GM19438 (cell line): ENCODE data around the gene INO80B.
A peak's percentile ranks its signal among the peaks of the same experiment; 100 is the strongest.
"Not testable (repeated sequence)": the region's sequence is repeated elsewhere in the genome, so short reads cannot be mapped to it uniquely, and the experiment has no call there.

Experiments
- ATAC-seq: cut with Tn5 transposase; IDR thresholded peaks from one replicate; pipeline ENCODE4 v1.9.1; 2021; ENCODE audit warnings: low read depth; ENCODE audit not compliant: unreplicated experiment

The INO80B gene

GRCh38 chr2:74472945-74473258 is 18.0 kb downstream of the INO80B start:
- no peak for ATAC-seq

- ATAC-seq: no peak
Measured at GRCh38 chr2:74474481-74474880, 19.6 kb downstream of the INO80B start.

DNA sequence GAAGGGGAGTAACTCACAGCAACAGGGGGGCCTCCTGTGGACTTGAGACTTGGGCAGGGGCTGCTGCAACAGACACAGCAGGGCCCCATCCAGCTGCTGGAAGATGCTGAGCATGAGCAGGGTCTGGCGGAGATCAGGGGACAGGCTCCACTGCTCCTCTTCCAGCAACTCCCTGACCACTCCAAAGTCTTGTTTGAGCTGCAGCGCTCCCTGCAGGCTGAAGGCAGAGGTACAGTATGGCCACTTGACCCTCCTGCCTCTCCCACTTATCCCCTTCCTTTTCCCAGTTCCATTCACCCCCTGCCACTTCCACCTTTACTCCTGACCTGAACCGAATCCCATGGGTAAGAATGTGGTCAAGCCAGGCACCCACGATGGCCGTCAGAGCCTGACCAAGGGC is 20.0 kb downstream of the INO80B start:
- ATAC-seq: no peak

DNA sequence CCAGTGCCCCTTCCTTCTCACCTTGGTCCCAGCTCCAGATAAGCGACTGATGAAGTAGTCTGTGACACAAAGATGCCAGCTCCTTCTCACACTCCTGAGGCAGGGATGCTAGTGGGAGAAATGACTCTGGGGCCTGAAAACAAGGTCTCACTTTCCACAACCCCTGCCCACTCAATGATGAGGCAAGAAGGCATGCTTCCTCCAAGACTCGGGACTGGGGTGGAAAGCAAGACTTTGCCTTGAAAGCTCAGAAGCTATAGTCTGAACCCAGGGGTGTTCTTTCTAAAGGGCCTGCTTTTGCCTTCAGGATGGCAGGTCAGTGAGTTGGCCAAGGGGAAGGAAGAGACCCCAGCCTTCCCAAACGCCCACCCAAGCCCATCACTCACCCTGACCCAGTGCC is 26.5 kb downstream of the INO80B start:
- no peak for ATAC-seq

DNA sequence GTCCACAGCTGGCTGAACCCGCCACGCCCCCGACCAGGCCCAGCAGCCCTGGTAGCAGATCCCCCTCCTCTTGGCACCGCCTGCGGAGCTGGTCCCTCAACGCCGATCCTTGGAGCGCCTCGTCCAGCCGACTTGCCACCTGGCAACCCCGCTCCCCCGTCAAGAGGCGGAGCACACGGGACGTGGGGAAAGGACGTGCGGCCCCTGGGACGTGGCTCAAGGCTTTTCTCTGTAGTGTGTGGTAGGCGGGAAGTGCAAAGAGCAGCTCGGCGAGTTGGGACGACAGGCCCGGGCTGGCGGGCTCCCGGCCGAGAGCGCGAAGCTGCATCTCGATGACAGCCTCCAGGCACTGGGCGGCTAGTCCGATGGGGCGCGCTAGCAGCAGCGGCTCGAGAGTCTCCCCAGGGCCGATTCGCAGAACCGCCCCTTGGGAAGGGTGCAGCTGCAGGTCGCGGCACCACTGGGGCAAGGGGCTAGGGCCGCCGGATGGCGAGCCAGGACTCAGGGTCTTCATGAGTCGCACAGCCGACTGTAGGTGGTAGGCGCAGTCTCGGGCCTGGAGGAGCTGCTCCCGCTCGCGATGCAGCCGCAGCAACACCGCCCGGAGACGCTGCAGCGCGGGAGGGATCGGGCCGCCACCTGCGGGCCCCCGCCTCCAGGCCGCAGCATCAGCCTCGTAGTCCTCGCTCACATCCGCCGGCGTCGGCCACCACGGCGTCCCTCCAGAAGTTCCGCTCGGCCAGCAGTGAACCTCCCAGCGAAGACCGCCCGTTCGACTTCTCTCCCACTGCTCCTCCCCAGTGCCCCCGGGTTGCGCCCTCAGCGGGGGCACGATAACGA is 27.3 kb downstream of the INO80B start:
- peak; percentile 35 for ATAC-seq

DNA sequence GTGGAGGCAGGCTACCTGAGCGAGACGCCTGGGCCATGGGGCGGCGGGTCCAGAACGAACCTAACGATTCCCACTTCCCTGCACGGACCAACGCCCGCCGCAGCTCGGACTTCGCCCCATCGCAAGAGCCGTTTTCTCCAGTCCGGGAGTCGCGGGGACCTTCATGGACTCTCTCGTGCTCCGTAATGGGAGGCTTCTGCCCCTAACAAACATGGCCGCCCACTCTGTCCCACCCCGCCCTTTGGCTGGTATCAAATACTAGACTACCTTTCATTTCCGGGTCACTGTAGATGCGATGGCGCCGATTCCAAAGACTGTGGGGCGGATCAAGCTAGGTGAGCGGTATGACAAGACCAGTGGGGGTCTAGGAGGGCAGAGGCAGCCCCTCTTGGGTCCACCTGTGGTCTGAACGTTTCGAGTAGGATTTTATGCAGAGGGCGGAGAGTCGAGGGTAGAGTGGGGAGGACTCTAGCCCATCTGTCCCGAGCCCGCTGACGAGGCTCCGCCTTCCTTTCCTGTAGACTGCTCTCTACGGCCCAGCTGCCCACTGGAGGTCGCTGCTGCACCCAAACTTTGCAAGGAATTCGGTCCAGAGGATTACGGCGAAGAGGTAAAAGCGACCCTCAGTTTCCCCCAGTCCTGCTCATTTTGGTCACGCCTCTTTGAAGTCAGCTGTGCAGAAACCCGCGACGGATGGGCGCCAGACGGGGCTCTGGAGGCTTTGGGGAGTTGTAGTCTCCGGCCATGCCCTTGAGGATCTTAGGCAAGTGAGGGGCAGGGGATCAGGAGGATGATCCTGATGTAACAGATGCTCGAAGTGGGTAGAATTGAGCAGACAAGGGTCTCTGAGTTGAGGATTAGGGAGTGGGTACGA is 28.2 kb downstream of the INO80B start, which contains the start of the genes CCDC142 and TTC31:
CCDC142 (minus strand) TSS at position 198 of the 874 bp plus-strand sequence; CDS start at position 37, 161 bp downstream.
TTC31 (plus strand) TSS at position 281 of the 874 bp plus-strand sequence; CDS start at position 296, 15 bp downstream.
- ATAC-seq: peak; percentile 96

GRCh38 chr2:74483675-74484164 is 28.8 kb downstream of the INO80B start:
- ATAC-seq: not testable (repeated sequence)

- ATAC-seq: no peak
Measured at GRCh38 chr2:74486141-74486540, 31.3 kb downstream of the INO80B start.

DNA sequence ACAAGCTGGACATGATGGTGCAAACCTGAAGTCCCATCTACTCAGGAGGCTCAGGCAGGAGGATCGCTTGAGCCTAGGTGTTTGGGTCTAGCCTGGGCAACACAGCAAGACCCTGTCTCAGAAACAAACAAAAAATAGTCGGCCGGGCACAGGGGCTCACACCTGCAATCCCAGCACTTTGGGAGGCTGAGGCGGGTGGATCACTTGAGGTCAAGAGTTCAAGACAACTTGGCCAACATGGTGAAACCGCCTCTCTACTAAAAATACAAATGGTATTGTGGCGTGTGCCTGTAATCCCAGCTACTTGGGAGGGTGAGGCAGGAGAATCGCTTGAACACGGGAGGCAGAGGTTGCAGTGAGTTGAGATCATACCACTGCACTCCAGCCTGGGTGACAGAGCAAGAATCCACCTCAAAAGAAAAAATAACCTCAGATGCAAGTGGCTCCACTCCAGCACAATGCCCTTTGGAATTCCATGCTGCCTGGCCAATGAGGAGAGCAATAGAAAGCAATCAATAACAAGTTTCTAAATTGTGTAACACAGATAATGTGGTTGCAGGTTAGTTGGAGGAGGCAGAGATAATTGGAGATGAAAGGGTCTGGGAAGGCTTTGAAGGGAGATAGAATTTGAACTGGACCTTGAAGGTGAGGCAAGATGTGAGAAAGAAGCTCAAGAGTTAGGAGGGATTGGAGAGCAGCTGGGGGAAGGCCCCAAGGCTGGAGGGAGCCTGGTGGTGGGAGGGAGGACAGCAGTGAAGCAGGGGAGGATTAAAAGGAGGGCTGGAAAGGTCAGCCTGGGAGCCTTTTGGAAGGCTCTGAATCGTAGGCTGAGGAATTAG is 34.0 kb downstream of the INO80B start:
- no peak for ATAC-seq

DNA sequence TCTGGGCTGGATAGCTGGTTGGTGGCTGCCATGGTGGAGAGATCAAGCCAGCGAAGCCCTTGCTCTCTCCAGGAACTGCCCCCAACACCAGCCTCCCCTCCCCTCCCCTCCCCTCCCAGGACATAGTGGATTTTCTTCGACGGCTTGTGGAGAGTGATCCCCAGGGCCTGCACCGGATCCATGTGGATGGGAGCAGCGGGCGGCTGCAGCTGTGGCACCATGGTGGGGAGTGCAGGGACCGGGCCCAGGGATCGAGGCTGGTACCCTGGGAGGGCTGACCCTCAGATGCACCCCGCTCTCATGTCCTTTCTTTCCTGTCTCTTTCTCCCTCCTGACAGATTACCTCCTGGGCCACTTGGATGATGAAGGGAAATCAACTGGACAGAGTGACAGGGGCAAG is 35.0 kb downstream of the INO80B start:
- ATAC-seq: no peak

DNA sequence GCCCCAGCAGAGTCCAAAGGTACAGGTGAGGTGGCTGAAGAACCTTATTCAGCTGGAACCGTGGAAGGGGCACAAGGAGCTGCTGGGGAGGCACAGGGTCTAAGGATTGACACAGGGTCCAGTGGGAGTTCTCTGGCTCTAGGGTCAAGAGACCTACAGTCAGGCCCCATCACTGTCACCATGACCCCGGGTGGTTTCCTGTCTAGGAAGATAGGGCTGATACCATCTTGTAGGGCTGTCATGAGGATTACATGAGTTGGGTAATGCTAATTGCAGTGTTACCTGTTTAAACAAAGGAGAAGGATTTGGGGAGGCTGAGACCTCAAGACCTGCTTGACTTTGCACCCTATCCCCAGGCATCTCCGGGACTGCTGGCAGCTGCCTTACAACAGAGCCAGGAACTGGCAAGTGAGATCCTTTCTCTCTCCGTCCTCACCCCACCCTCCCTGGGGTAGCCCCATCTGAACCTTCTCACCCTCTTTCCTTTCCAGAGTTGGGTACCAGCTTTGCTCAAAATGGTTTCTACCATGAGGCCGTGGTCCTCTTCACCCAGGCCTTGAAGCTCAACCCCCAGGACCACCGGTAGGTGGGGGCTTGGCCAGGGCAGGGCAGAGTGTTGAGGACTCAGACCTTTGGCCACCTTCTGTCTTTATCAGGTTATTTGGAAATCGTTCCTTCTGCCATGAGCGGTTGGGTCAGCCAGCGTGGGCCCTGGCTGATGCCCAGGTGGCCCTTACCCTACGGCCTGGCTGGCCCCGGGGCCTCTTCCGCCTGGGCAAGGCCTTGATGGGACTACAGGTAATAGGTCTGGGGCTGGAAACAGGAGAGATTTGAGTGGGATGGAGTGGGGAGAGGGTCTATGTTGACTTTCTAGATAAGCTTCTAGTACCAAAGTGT is 37.0 kb downstream of the INO80B start:
- no peak for ATAC-seq

DNA sequence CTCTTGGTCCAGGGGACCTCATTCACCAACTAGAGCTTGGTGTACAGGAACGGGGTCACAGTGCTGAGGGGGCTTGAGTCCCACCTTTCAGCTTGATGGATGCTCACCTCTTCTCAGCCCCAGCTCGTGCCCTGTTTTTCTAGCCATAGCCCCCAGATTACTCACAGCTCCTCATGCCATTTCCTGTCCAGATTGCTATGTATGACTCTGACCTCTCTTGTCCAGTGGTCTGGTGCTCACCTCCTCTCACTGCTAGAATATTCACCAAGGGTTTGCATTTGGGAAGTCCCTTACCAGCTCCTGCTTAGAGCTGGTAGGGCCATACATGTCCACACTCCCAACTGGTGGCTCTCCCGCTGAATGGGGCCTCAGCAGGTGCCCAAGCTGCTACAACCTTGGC is 38.7 kb downstream of the INO80B start:
- ATAC-seq: no peak

DNA sequence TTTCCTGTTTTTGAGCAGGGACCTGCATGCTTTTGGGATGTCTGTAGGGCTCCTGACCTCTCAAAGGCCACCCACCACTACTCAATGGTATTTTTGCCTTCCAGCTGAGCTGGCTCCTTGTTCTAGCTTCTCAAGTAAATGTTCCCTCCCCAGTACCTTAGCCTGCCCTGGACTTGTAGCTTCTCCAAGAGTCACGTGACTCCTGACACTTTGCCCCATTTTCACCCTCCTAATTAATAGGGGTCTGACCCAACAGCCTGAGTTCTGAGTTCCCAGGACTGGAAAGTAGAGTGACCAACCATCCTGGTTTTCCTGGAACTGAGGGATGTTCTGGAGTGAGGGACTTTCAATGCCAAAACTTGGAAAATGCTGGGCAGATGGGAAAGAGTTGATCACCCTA is 40.6 kb downstream of the INO80B start:
- ATAC-seq: no peak

DNA sequence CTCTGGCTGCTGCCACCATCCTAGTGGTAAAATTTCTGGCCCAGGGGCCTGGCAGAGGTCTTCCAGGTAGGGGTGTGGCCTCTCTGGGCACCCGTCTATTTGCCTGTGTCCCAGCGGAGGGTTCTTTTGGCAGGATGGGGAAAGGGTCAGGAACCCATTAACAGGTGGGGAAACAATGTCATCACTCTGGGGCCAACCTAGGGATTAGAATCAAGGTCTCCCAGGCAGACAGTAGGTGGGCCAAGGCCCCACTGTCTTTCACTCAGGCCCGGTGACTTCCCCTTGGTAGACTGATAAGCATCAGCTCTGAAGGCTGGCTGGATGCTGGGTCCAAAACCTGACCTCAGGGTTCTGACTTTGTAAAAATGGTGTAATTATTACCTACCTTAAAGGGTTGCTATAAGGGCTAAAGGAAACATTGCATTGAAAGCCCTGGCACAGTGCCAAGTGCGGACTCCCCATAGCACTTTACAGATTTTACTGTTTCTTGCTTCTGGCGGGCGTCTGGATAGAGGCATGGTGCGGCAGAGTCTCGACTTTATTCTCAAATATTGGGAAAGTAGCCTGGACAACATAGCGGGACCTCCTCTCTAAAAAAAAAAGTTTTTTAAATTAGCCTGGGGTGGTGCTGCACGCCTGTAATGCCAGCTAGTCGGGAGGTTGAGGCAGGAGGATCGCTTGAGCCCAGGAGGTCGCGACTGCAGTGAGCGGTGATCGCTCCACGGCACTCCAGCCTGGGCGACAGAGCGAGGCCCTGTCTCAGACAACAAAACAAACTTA is 42.3 kb downstream of the INO80B start:
- no peak for ATAC-seq

GRCh38 chr2:74497777-74498499 is 43.1 kb downstream of the INO80B start:
- ATAC-seq: no peak

GRCh38 chr2:74498500-74499266 is 43.8 kb downstream of the INO80B start:
- ATAC-seq: no peak

GRCh38 chr2:74499267-74499939 is 44.5 kb downstream of the INO80B start, which contains the start of gene LBX2:
LBX2 (minus strand) TSS chr2:74499603; CDS start chr2:74499537, 66 bp downstream.
- no peak for ATAC-seq
